Type B pancreatic cell (in vitro differentiated cells): Measurements from ENCODE around the gene CASP5. TPM values are rescaled to one million over a fixed set of nuclear protein-coding genes. Genes with fewer than 3 reads are reported as not detected.
A peak's percentile ranks its signal among the peaks of the same experiment; 100 is the strongest.

Source experiments
- DNase-seq: peaks from one replicate; pipeline ENCODE4 v3.0.0; 2021; ENCODE audit warnings: mixed read lengths; ENCODE audit not compliant: unreplicated experiment; ENCODE audit errors: extremely low spot score
- H3K27ac Mint-ChIP-seq: 2 replicates; pipeline ENCODE4 v1.8.0; 2021; ENCODE audit warnings: mild to moderate bottlenecking, mixed read lengths
- H3K27me3 Mint-ChIP-seq: 2 replicates; pipeline ENCODE4 v1.8.0; 2021; ENCODE audit warnings: mixed read lengths
- H3K36me3 Mint-ChIP-seq: 2 replicates; pipeline ENCODE4 v1.8.0; 2021; ENCODE audit warnings: mixed read lengths
- H3K4me1 Mint-ChIP-seq: one replicate; pipeline ENCODE4 v1.8.0; 2021; ENCODE audit warnings: mixed read lengths; ENCODE audit not compliant: unreplicated experiment
- H3K4me3 Mint-ChIP-seq: 2 replicates; pipeline ENCODE4 v1.8.0; 2021; ENCODE audit warnings: mild to moderate bottlenecking, mixed read lengths
- H3K9me3 Mint-ChIP-seq: 2 replicates; pipeline ENCODE4 v1.8.0; 2021; ENCODE audit warnings: mixed read lengths
- total RNA-seq: library from RNA; stranded (reverse); gene quantifications from 2 replicates; pipeline ENCODE4 v1.2.1, GENCODE V29; 2021; ENCODE audit warnings: low replicate concordance
- TF ChIP-seq, protein P1 (sequence below): fragments of 200-600 bp; sonication (generic); conservative IDR thresholded peaks from 2 replicates; pipeline ENCODE4 v1.5.0; 2021; ENCODE audit warnings: antibody characterized with exemption, mild to moderate bottlenecking

The CASP5 gene
- total RNA-seq, 1 donor from 2014 or later: not detected

GRCh38 chr11:105024394-105024793, 1.4 kb upstream of the CASP5 start:
- Mint-ChIP-seq H3K4me1 (peaks cover 4% of the 10 kb centered on the region), H3K36me3 (peaks cover 3% of the 10 kb centered on the region), H3K9me3 (no peaks in the 10 kb centered on the region), H3K27ac (peak overlapping the region; percentile 11), H3K27me3 (no peaks in the 10 kb centered on the region), H3K4me3 (no peak overlapping the region)
- TF ChIP-seq, protein P1, sequence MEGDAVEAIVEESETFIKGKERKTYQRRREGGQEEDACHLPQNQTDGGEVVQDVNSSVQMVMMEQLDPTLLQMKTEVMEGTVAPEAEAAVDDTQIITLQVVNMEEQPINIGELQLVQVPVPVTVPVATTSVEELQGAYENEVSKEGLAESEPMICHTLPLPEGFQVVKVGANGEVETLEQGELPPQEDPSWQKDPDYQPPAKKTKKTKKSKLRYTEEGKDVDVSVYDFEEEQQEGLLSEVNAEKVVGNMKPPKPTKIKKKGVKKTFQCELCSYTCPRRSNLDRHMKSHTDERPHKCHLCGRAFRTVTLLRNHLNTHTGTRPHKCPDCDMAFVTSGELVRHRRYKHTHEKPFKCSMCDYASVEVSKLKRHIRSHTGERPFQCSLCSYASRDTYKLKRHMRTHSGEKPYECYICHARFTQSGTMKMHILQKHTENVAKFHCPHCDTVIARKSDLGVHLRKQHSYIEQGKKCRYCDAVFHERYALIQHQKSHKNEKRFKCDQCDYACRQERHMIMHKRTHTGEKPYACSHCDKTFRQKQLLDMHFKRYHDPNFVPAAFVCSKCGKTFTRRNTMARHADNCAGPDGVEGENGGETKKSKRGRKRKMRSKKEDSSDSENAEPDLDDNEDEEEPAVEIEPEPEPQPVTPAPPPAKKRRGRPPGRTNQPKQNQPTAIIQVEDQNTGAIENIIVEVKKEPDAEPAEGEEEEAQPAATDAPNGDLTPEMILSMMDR: no peak
- no peak for DNase-seq

DNA sequence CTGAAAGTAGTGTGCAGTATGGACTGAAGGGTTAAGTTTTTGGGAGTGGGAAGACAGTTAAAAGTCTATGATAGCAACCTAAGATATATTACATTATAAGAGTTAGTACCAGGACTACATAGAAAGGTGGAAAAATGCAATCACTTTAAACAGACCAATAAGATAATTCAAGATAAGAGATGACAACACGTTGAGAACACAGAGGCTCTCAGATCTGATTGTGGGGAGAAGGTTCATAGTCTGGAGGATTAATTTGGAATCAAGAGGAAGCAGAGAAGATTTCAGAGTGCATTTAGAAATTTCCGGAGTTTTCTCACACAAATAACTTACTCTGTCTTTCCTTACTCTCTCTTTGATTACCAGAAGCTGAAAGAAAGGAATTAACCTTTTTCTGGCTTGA, 441 bp downstream of the CASP5 start:
- no peaks in the 10 kb centered on the region for H3K4me1 Mint-ChIP-seq
- no peak overlapping the region for H3K4me3 Mint-ChIP-seq
- no peaks in the 10 kb centered on the region for H3K36me3 Mint-ChIP-seq
- no peak overlapping the region for H3K27ac Mint-ChIP-seq
- DNase-seq: no peak
- TF ChIP-seq, protein P1: no peak
- no peaks in the 10 kb centered on the region for H3K27me3 Mint-ChIP-seq
- H3K9me3 Mint-ChIP-seq: no peaks in the 10 kb centered on the region

- Mint-ChIP-seq H3K27ac (no peak overlapping the region), H3K27me3 (no peaks in the 10 kb centered on the region), H3K4me3 (no peak overlapping the region), H3K4me1 (no peaks in the 10 kb centered on the region), H3K36me3 (no peaks in the 10 kb centered on the region), H3K9me3 (no peaks in the 10 kb centered on the region)
- no peak for DNase-seq
- TF ChIP-seq, protein P1: no peak
Observed at GRCh38 chr11:105007463-105007862, 15.5 kb downstream of the CASP5 start.

GRCh38 chr11:105005451-105005845, 17.5 kb downstream of the CASP5 start:
- Mint-ChIP-seq H3K4me1 (no peaks in the 10 kb centered on the region), H3K27ac (no peak overlapping the region), H3K4me3 (no peak overlapping the region), H3K9me3 (peaks cover 4% of the 10 kb centered on the region), H3K27me3 (no peaks in the 10 kb centered on the region), H3K36me3 (no peaks in the 10 kb centered on the region)
- DNase-seq: no peak
- TF ChIP-seq, protein P1: no peak

DNA sequence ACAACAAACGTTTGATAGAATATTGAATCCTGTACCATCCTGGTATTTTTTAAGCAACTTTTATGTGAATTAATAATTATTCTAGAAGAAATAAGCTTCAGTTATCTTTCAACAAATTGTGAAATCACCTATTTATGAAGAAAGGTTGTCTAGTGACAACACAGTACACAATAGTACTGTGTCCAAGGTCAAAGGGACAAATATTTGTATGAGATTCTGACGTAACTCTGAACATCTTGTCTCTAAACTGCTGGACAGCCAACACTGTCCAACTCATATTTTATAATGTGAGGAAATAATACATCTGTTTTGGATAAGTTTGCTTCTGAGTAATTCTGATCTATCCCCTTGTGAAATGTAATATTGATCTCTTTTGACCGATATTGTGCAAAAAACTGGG, 18.9 kb downstream of the CASP5 start:
- no peak overlapping the region for H3K4me3 Mint-ChIP-seq
- H3K9me3 Mint-ChIP-seq: peaks cover 4% of the 10 kb centered on the region
- no peak overlapping the region for H3K27ac Mint-ChIP-seq

More for the DNA sequence above, 18.9 kb downstream of the CASP5 start:
- DNase-seq: no peak
- Mint-ChIP-seq H3K36me3 (no peaks in the 10 kb centered on the region), H3K4me1 (no peaks in the 10 kb centered on the region), H3K27me3 (no peaks in the 10 kb centered on the region)
- TF ChIP-seq, protein P1: no peak
